Measurements from ENCODE around the gene RPL14. TPM values are rescaled to one million over a fixed set of nuclear protein-coding genes. Genes with fewer than 3 reads are reported as not detected.
"Not testable (repeated sequence)": the region's sequence is repeated elsewhere in the genome, so short reads cannot be mapped to it uniquely, and the experiment has no call there.

Gene RPL14
- total RNA-seq, 1 donor from 2014 or later = 347 TPM

DNA sequence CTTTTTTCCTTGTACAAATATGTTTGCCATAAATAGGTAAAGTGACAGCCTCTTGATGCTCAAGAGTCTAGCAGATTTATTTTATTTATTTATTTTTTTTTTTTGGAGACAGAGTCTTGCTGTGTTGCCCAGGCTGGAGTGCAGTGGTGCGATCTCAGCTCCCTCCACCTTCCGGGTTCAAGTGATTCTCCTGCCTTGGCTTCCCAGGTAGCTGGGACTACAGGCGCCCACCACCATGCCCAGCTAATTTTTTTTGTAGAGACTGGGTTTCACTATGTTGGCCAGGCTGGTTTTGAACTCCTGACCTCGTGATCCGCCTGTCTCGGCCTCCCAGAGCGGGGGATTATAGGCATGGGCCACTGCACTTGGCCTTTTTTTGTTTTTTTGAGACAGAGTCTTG lies 5.7 kb downstream of the RPL14 start:
- not testable (repeated sequence) for DNase-seq (ENCODE audit: low spot score)

DNA sequence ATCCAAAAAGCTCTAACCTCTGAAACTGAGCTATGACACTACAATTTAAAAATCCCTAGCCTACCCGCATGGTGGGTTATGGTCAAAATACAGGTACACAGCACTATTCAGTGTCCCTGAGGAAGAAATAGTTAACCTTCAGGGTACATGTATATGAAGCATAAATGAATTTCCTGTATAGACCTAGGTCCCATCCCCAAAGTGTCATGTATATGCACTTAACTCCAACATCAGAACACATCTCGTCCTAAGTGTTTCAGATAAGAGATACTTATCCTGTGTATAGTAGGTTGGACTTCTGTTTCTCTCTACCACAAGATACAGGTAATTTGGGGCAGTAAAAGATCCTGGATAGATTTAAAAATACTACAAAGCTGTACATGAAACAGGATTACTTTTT lies 6.4 kb downstream of the RPL14 start:
- no peak for DNase-seq (ENCODE audit: low spot score)

DNA sequence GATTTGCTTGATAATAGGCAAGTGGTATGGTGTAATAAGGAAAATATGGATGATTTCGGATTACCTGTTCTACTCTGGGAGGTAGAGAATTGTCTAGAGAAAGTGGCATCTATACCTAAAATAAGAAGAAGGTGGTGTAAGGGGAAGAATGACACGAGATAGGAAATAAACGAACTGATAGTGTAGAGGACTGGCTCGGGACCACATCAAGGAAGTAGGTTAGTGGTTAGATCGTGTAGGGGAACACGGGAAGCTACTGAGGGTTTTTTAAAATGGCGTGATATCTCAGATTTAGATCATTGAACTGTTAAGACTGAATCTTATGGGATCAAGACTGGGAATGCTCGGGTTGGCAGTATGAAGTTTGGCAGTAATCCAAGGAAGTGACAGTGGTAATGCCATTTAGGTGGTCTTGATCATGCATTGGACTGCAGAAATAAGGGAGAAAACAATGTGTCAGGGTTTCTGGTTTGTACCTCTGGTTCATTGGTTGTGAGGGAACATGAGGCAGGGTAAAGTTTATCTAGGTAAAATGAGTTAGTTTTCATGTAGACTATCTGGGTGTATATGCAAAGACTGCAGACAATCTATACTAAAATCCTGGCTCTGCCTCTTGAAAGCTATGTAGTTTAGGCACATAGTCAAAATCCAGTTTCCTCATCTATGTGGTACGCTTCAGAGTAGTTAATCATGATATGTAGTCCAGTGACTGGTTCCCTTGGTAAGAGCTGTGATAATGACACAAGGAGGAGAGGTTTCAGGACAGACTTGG lies 7.4 kb downstream of the RPL14 start:
- DNase-seq (ENCODE audit: low spot score) = no peak

DNA sequence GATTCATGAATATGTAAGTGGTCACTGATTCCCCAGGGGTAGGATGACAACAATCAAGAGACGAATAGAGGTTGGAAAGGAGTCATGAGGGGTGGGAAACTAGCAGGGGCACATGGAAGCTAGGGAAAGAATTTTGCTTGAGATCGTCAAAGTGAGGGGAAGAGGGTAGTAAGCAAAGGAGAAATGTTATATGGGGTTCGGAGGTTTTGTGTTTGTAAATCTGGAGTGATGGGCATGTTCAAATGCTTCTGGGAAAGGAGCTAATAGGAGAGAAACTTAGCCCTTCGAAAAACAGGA lies 7.9 kb downstream of the RPL14 start:
- DNase-seq (ENCODE audit: low spot score) = no peak

DNA sequence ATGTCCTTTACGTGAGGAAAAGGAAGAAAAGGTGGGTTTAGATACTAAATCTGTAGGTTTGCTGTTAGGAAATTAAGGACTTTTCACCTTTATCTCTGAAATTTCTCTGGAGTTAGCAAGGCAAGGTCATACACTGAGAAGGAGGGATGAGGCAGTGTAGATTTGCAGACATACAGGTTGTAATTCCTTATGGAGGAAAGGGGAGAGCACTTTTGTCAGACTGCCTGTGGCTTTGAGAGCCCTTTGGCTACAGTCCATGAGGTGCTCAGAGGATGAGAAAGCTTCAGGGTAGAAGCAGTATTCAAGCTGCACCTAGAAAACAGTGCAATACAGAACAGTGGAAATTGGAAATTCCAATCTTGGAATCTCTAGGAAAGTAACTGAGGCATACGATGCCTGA lies 8.3 kb downstream of the RPL14 start:
- no peak for DNase-seq (ENCODE audit: low spot score)

DNA sequence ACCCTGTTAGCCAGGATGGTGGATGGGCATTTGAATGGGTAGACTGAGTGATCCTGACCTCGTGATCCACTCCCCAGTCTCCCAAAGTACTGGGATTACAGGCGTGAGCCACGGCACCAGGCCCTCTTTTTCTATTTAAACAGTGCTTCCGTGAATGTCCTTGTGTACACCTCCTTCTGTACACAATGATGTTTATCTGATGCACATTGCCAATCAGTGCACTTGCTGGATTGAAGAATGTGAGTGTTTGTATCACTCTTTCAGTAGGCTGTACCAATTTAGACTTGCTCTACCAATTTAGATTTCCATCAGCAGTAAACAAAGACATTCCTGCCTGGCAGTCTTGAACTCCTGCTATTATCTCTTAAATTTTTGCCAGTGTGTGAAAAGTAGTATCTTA lies 10.9 kb downstream of the RPL14 start:
- DNase-seq (ENCODE audit: low spot score) = no peak

DNA sequence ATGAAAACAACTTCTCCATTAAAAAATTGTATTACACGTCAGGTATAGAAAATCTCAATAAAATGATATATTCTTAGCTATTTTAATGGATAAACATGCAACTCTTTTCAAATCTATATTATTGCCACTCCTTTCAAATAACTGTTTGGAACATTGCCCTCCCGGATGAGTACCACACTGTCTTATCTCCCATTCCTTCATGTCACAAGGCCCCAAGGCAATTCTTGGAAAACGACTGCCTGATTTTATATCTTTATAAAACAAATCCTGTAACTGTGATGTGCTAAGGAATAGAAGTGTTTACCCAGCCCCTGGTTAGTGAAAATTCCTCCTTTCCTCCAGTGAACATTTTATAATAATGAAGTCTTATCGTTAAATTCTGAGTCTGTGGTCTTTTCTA lies 13.6 kb downstream of the RPL14 start:
- no peak for DNase-seq (ENCODE audit: low spot score)

DNA sequence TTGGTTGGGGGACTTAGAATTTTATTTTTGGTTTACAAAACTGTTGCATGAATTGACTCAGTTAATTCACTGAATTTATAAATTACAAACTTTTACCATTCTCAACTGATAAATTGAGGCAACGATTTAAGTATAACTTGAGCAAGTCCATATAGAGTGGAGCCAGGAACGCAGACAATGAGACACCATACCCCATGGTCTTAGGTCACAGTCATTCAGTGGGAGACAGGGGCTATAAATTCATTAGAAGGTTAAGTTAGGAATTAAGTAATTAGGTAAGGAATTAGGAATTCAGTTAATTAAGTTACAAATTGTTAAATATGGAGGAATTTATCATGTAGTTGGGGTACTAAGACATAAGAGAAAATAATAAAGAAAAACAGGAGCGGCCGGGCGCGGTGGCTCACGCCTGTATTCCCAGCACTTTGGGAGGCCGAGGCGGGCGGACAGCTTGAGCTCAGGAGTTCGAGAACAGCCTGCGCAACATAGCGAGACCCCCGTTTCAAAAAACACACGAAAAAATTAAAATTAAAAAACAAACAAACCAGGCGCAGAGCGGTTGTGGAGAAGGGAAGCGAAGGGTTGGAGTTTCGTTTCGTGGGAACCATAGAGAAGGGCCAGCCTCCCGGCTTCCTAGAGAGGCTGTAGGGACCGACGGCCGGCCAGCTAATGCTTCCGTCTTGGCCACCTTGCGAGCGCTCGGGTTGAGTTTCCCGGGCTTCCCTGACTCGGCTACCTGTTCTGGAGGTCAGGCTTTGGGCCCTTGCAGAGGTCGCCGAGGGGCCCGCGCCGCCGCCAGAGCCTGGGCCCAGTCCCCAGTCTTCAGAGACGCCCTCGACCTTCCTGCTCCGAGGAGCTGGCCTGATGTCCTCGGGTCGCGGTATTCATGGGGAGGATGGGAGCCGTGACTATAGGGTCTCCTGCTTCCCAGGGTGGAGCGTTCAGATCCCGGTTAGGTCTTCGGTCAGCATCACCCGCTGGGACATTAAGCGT lies 19.6 kb downstream of the RPL14 start, which contains the start of gene ZNF619:
Gene ZNF619 (plus strand): TSS at position 645 of the 993 bp plus-strand sequence. CDS start 858 bp downstream, outside the sequence.
- DNase-seq (ENCODE audit: low spot score) = peak; percentile 83

DNA sequence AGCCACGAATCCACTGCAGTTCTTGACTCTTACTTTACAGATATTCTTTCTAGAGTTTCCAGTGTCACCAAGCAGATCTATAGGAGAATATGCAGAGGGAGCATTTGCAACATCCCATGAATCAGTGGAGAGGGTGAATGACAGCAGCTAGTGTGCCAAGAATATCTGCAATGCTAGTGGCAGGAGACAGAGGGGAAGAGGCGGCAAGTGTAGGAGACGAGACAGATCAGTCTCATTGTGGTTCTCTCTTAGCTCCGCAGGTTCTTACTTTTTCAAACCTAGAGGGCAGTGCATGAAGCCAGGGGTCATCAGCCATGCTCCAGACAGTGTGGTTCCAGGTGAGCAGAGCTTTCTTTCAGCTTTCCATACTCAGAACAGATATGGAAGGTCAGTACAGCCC lies 20.5 kb downstream of the RPL14 start:
- DNase-seq (ENCODE audit: low spot score) = no peak

DNA sequence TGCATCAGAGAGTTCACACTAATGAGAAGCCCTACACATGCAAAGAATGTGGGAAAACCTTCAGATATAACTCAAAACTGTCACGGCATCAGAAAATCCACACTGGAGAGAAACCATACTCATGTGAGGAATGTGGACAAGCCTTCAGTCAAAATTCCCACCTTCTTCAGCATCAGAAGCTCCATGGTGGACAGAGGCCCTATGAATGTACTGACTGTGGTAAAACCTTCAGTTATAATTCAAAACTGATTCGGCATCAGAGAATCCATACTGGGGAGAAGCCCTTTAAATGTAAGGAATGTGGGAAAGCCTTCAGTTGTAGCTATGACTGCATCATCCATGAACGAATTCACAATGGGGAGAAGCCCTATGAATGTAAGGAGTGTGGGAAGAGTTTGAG lies 30.0 kb downstream of the RPL14 start:
- DNase-seq (ENCODE audit: low spot score) = no peak

DNA sequence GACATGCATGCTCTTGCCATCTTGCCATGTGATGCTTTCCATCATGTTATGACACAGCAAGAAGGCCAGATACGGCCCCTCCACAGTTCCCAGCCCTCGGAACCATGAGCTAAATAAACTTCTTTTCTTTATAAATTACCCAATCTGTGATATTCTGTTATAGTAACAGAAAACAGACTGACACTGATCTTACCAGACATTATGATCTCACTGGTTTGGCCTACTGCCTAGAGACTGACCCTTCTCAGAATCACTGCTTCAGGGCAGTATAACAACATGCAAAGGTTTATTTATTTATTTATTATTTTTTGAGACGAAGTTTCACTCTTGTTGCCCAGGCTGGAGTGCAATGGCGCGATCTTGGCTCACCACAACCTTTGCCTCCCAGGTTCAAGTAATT lies 33.8 kb downstream of the RPL14 start:
- peak; percentile 77 for DNase-seq (ENCODE audit: low spot score)

DNA sequence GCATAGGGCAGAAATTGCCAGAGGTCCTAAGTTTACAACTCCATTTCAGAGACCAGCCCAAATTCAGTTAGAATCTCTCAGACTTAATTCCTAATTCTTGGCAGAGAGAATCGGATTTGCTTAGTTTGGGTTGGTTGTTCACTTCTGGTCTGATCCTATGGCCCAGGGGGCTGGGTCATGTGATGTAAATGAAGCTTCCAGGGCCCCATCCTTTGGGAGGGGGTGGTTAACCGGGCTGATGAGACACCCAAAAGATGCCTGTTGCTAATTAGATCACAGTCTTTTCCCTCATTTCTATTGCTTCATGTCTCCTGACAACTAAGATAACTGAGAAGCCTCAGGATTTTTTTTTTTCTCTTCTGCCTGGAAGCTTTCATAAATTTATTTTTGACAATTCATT lies 37.6 kb downstream of the RPL14 start:
- peak; percentile 82 for DNase-seq (ENCODE audit: low spot score)

DNA sequence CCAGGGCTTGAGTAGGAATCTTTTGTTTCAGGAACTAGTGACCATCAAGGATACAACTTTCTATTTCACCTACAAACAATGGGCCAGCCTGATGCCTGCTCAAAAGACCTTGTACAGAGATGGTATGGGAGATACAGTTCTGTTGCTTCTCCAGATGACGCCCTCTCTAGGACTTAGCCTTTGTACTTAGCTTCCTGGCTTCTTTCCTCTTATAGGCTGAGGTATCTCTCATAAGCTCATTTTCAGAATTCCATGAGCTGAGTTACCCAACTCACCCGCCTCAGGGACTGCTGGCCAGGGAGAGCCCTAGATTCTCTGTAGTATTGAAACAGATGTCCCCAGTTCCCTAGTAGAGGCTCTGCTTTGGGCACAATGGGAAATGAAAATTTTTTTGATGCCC lies 40.1 kb downstream of the RPL14 start:
- DNase-seq (ENCODE audit: low spot score) = no peak

DNA sequence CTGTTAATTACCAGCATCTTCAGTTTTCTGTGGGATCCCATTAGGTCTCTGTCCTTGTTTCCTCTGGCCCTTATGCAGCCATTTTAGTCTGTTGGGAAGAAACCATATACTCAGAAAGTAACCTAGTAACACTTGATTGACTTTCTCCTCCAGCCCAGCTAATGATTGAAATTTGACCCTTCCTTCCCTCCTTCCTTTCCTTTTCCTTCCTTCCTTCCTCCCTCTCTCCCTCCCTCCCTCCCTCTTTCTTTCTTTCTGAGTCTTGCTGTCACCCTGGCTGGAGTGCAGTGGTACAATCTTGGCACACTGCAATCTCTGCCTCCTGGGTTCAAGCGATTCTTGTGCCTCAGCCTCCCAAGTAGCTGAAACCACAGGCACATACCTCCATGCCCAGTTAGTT lies 42.8 kb downstream of the RPL14 start:
- DNase-seq (ENCODE audit: low spot score) = no peak

DNA sequence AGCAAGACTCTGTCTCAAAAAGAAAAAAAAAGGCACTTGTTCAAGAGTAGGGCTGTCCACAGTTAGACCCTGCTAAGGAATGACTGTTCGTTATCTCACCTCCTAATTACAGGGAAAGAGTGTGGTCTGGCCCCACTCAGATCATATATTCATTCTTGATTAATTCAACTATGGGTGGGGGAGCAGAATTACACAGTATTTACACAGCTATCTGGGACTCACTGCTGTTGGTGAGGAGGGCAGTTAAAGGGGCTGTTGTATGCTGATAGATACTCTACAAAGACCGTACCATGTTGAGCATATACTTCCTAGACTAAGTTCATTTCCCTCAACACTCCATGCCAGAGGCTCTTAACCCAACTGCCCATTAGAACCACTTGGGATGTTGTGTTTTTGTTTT lies 44.9 kb downstream of the RPL14 start:
- no peak for DNase-seq (ENCODE audit: low spot score)

DNA sequence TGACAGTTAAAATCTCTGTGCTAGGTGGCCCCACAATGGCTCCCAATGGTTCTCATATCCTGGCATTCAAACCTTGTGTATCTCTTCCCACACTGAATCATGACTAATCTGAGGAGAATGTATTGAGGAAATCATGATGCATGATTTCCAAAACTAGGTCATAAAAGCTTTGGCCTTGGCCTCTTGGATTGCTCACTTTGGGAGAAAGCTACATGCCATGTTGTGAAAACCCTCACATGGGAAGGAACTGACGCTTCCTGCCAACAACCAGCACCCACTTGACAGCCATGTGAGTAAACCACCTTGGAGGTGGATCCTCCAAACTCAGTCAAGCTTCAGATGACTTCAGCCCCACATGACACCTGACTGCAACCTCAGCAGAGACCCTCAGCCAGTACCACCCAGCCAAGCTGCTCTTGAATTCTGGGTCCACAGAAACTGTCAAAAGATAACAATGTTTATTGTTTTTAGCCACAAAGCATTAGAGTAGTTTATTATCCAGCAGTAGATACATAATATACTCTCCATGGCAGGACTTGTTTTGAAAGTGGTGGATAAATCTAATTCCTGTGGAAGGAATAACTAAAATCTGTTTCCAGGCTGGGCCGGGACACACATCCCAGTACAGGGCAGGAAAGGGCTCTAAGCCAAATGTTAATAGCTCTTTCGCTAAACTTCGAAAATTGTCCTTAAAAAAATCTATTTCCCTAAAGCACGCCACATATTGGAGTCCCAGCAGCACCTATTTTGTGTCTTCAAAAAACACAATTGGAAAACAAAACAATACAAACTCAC lies 47.7 kb downstream of the RPL14 start:
- DNase-seq (ENCODE audit: low spot score) = peak; percentile 57

DNA sequence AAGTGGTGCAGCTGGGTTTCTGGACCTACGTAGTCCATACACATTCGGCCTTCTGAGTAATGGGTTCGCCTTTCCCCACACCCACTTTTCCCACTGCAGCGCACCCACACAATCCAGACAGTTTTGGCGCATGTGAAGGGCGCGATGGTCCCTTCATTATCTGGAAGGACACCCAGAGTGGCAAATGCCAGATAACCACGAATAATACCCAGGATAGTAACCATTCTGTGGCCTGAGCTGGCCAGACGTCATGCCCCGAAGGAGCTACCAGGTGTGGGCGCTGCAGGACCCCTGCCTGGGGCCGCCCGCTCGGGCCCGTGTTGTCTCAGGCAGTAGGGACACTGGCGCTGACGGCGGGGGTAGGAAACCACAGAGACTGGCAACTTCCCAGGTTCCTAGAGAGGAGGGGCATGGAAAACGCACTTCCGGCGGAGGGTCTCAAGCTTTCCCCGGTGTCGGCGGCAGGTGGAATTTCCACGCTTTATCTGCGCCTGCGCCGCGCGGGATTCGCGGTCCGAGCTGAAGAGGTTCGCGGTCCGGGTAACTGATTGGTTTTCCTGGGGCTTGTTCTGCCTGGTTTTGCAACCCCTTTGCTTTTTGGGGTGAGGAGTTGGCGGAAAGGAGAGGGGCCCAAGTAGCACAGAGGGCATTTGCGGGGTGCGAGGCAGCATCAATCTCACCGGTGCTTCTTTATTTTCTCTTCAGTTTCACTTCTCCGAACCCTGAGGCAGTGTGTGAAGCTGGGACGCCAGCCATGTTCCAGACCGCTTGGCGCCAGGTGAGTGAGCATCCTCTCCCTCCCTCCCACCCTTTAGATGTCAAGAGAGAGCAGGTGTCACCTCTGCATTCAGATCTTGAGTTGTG lies 48.7 kb downstream of the RPL14 start, which contains the start of gene ZNF620:
Gene ZNF620 (plus strand): TSS at position 441 of the 864 bp plus-strand sequence. CDS start 314 bp downstream, at position 755.
- peak; percentile 80 for DNase-seq (ENCODE audit: low spot score)

DNA sequence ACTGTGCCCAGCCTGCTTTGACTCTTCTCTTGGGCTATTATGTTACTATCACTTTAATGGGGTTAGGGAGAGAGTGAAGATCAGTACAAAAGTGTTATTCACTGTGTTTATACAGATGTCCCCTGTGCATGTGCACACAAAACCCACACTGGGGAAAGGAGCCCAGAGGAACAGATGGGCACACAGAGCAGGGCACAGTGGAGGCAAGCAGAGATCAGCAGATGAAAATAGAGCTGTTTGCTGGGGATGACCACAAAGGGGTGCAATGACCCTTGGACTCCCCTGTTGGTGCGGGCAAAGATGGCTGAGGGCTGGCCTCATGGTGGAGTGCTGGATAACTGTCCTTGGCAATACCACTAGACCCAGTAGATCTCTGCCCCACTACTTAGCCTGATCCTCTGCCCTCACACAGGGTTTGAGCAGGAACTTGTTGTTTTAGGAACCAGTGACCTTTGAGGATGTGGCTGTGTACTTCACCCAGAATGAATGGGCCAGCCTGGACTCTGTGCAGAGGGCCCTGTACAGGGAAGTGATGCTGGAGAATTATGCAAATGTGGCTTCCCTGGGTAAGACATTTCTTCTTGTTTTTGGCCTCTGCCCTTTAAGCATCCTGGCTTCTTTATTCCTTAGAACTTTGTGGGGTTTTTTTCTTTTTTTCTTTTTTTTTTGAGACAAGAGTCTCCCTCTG lies 54.0 kb downstream of the RPL14 start:
- no peak for DNase-seq (ENCODE audit: low spot score)

DNA sequence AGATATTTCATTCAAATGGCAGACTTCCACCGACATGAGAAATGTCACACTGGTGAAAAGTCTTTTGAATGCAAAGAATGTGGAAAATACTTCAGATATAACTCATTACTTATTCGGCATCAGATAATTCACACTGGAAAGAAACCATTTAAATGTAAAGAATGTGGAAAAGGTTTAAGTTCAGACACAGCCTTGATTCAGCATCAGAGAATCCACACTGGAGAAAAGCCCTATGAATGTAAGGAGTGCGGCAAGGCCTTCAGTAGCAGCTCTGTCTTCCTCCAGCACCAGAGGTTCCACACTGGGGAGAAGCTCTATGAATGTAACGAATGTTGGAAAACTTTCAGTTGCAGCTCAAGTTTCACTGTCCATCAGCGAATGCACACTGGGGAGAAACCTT lies 59.1 kb downstream of the RPL14 start:
- peak; percentile 66 for DNase-seq (ENCODE audit: low spot score)

DNA sequence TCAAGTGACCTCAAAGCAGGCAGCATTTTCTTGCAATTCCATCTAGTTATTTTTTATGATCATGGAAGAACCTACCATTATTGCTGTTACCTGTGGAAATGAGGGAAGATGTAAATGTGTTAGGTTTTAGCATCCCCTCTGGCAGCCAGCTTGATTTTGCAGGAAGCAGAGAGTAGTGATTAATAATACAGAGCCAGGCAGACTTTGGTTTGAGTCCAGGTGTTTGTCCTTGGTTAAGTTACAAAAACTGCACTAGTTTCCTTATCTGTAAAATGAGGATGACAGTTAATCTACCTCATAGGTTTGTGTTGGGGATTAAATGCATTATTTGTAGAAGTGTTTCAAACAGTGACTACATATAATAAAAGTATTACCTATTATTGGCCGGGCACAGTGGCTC lies 60.9 kb downstream of the RPL14 start:
- no peak for DNase-seq (ENCODE audit: low spot score)
